HEK293 (cell line): ENCODE data around the gene SUFU.
A peak's percentile ranks its signal among the peaks of the same experiment; 100 is the strongest.

Source experiments
- CTCF ChIA-PET: fragments of 350-600 bp; formaldehyde crosslinking; extraction: SDS; loops from one replicate; lab custom pipeline; 2021; ENCODE audit warnings: antibody characterized with exemption; lab: Yijun Ruan, JAX
- POLR2A ChIA-PET: fragments of 300-600 bp; formaldehyde crosslinking; extraction: SDS; loops from one replicate; lab custom pipeline; 2020; ENCODE audit warnings: antibody characterized with exemption, inconsistent platforms; lab: Yijun Ruan, JAX
- H3K27ac ChIP-seq: fragments of 200-500 bp; sonication (Bioruptor generic); 2 replicates; pipeline ENCODE4 v1.5.1; 2014; ENCODE audit warnings: low read depth, low read length, control low read depth, inconsistent platforms; ENCODE audit errors: extremely low read depth
- H3K36me3 ChIP-seq, 2 experiments: fragments of 200-500 bp in 1 of 2; sonication (Bioruptor generic) in 1 of 2; 1 replicate in 1 of 2; 2 replicates in 1 of 2; pipeline ENCODE4 v1.5.1; 2014 to 2017; ENCODE audit warnings: inconsistent platforms in 2 of 2, low read length in 2 of 2; ENCODE audit not compliant: control insufficient read depth in 2 of 2, insufficient read depth in 1 of 2
- H3K4me1 ChIP-seq: fragments of 200-500 bp; sonication (Bioruptor generic); 2 replicates; pipeline ENCODE4 v1.5.1; 2014; ENCODE audit warnings: mild to moderate bottlenecking, low read length, inconsistent platforms; ENCODE audit not compliant: control insufficient read depth, insufficient read depth
- H3K4me3 ChIP-seq: 2 replicates; pipeline ENCODE4 v1.5.1; 2011; ENCODE audit warnings: low read depth, mild to moderate bottlenecking, control low read depth, low read length, moderate library complexity
- H3K9me3 ChIP-seq: fragments of 200-500 bp; sonication (Bioruptor generic); 2 replicates; pipeline ENCODE4 v1.5.1; 2014; ENCODE audit warnings: low read depth, low read length, inconsistent platforms; ENCODE audit not compliant: control insufficient read depth, insufficient read depth
- CTCF ChIP-seq: fragments of 450-650 bp; formaldehyde crosslinking; IDR thresholded peaks from 2 replicates; pipeline ENCODE4 v1.5.1; 2016; ENCODE audit warnings: missing biosample characterization, missing genetic modification characterization
- EGR2 ChIP-seq: fragments of 450-650 bp; formaldehyde crosslinking; IDR thresholded peaks from 2 replicates; pipeline ENCODE4 v1.5.1; 2016; ENCODE audit warnings: low read depth, missing biosample characterization, missing genetic modification characterization
- KLF1 ChIP-seq: fragments of 450-650 bp; formaldehyde crosslinking; IDR thresholded peaks from 2 replicates; pipeline ENCODE4 v1.5.1; 2016; ENCODE audit warnings: missing biosample characterization, missing genetic modification characterization
- OSR2 ChIP-seq: fragments of 450-650 bp; formaldehyde crosslinking; IDR thresholded peaks from 2 replicates; pipeline ENCODE4 v1.5.1; 2016; ENCODE audit warnings: missing biosample characterization, missing genetic modification characterization
- PRDM10 ChIP-seq: fragments of 450-650 bp; formaldehyde crosslinking; IDR thresholded peaks from 2 replicates; pipeline ENCODE4 v1.5.1; 2016; ENCODE audit warnings: missing biosample characterization, missing genetic modification characterization
- RBAK ChIP-seq: fragments of 450-650 bp; formaldehyde crosslinking; IDR thresholded peaks from 2 replicates; pipeline ENCODE4 v1.5.1; 2016; ENCODE audit warnings: missing biosample characterization, missing genetic modification characterization
- ZBTB17 ChIP-seq: fragments of 450-650 bp; formaldehyde crosslinking; IDR thresholded peaks from 2 replicates; pipeline ENCODE4 v1.5.1; 2016; ENCODE audit warnings: missing biosample characterization, missing genetic modification characterization
- ZBTB7A ChIP-seq: fragments of 450-650 bp; formaldehyde crosslinking; IDR thresholded peaks from 2 replicates; pipeline ENCODE4 v1.5.1; 2016; ENCODE audit warnings: low read depth, missing biosample characterization, missing genetic modification characterization
- ZIC2 ChIP-seq: fragments of 450-650 bp; formaldehyde crosslinking; IDR thresholded peaks from 2 replicates; pipeline ENCODE4 v1.5.1; 2016; ENCODE audit warnings: missing biosample characterization, missing genetic modification characterization
- ZNF184 ChIP-seq: fragments of 450-650 bp; IDR thresholded peaks from 2 replicates; pipeline ENCODE4 v1.5.1; 2018; ENCODE audit warnings: missing biosample characterization, mild to moderate bottlenecking, missing genetic modification characterization
- ZNF214 ChIP-seq: fragments of 450-650 bp; formaldehyde crosslinking; IDR thresholded peaks from 2 replicates; pipeline ENCODE4 v1.5.1; 2017; ENCODE audit warnings: missing biosample characterization, mild to moderate bottlenecking, missing genetic modification characterization, borderline replicate concordance
- ZNF274 ChIP-seq, 2 experiments: fragments of 200-500 bp in 1 of 2; fragments of 450-650 bp in 1 of 2; sonication (Bioruptor generic) in 1 of 2; formaldehyde crosslinking in 1 of 2; IDR thresholded peaks; 2 replicates each; pipeline versions ENCODE4 v1.5.1 to v1.6.1; 2014 to 2016; ENCODE audit warnings: borderline replicate concordance in 1 of 2, inconsistent platforms in 1 of 2, low read length in 1 of 2, missing biosample characterization in 1 of 2, missing genetic modification characterization in 1 of 2
- ZNF449 ChIP-seq: fragments of 450-650 bp; formaldehyde crosslinking; IDR thresholded peaks from 2 replicates; pipeline ENCODE4 v1.5.1; 2017; ENCODE audit warnings: missing biosample characterization, mild to moderate bottlenecking, missing genetic modification characterization, moderate library complexity
- ZNF48 ChIP-seq: fragments of 450-650 bp; formaldehyde crosslinking; IDR thresholded peaks from 2 replicates; pipeline ENCODE4 v1.5.1; 2016; ENCODE audit warnings: missing biosample characterization, missing genetic modification characterization
- ZNF518A ChIP-seq: fragments of 450-650 bp; formaldehyde crosslinking; conservative IDR thresholded peaks from 2 replicates; pipeline ENCODE4 v1.5.1; 2016; ENCODE audit warnings: low read depth, missing biosample characterization, missing genetic modification characterization
- ZNF610 ChIP-seq: fragments of 450-650 bp; formaldehyde crosslinking; IDR thresholded peaks from 2 replicates; pipeline ENCODE4 v1.5.1; 2016; ENCODE audit warnings: missing biosample characterization, missing genetic modification characterization, borderline replicate concordance
- ZNF624 ChIP-seq: fragments of 450-650 bp; formaldehyde crosslinking; IDR thresholded peaks from 2 replicates; pipeline ENCODE4 v1.5.1; 2017; ENCODE audit warnings: missing biosample characterization, missing genetic modification characterization
- ZNF664 ChIP-seq: fragments of 450-650 bp; formaldehyde crosslinking; IDR thresholded peaks from 2 replicates; pipeline ENCODE4 v1.5.1; 2016; ENCODE audit warnings: missing biosample characterization, missing genetic modification characterization
- ZNF777 ChIP-seq: fragments of 450-650 bp; formaldehyde crosslinking; IDR thresholded peaks from 2 replicates; pipeline ENCODE4 v1.5.1; 2017; ENCODE audit warnings: missing biosample characterization, missing genetic modification characterization, borderline replicate concordance
- ZNF843 ChIP-seq: fragments of 450-650 bp; formaldehyde crosslinking; IDR thresholded peaks from 2 replicates; pipeline ENCODE4 v1.5.1; 2016; ENCODE audit warnings: missing biosample characterization, missing genetic modification characterization
- ZXDB ChIP-seq: fragments of 450-650 bp; formaldehyde crosslinking; IDR thresholded peaks from 2 replicates; pipeline ENCODE4 v1.5.1; 2016; ENCODE audit warnings: missing biosample characterization, missing genetic modification characterization

Gene SUFU

GRCh38 chr10:102639537-102639936 lies 135.8 kb downstream of the SUFU start:
- no peak overlapping the region for H3K27ac ChIP-seq
- no peaks in the 10 kb centered on the region for H3K9me3 ChIP-seq
- no peak for TF ChIP-seq ZNF274 (IDR thresholded peaks at IDR 0.05; ENCODE audit: low read length)
- no peak for TF ChIP-seq ZNF274 (tag by site-specific recombination; IDR thresholded peaks at IDR 0.05; ENCODE audit: borderline replicate concordance)
- 0 out of 2 replicates have a peak, but pooled peaks have one; percentile 14 for TF ChIP-seq ZIC2
- TF ChIP-seq ZBTB17 (tag by site-specific recombination), result peak; percentile 24; the same call in 1 of the 2 replicates
- ChIA-PET CTCF (interaction anchor here (0.8 kb wide), 1 partner anchor 25 kb away, joined by 3 read pairs; no protein-coding TSS in a partner anchor), POLR2A (no interaction called here)
- no peak overlapping the region for H3K4me3 ChIP-seq
- peaks cover 3% of the 10 kb centered on the region; the same call in 1 of the 2 replicates for H3K4me1 ChIP-seq
- H3K36me3 ChIP-seq, result no peaks in the 10 kb centered on the region

- peak overlapping the region; percentile 30 for H3K27ac ChIP-seq
- peaks cover 3% of the 10 kb centered on the region; the same call in 1 of the 2 replicates for H3K4me1 ChIP-seq
- no peak for TF ChIP-seq ZNF610 (tag by site-specific recombination)
- TF ChIP-seq ZNF214, result no peak
- no peak for TF ChIP-seq ZNF274 (IDR thresholded peaks at IDR 0.05; ENCODE audit: low read length)
- no peak for TF ChIP-seq ZNF274 (tag by site-specific recombination; IDR thresholded peaks at IDR 0.05; ENCODE audit: borderline replicate concordance)
- no peak for TF ChIP-seq PRDM10 (tag by site-specific recombination)
- no peak for TF ChIP-seq ZNF777 (tag by site-specific recombination)
- no peak for TF ChIP-seq EGR2 (tag by site-specific recombination)
- no peak for TF ChIP-seq CTCF (tag by site-specific recombination)
- TF ChIP-seq ZNF184, result no peak
- TF ChIP-seq ZNF624, result no peak
- no peak for TF ChIP-seq ZNF664 (tag by site-specific recombination)
- no peak for TF ChIP-seq ZBTB7A (tag by site-specific recombination)
- no peak for TF ChIP-seq KLF1
- no peak for TF ChIP-seq OSR2 (tag by site-specific recombination)
- TF ChIP-seq ZNF449 (tag by site-specific recombination), result no peak
- TF ChIP-seq RBAK (tag by site-specific recombination), result no peak
- no peak for TF ChIP-seq ZXDB (tag by site-specific recombination)
- TF ChIP-seq ZNF843 (tag by site-specific recombination), result no peak
- TF ChIP-seq ZNF518A, result no peak
- TF ChIP-seq ZNF48 (tag by site-specific recombination), result no peak
- no peak overlapping the region; the same call in 1 of the 2 replicates for H3K4me3 ChIP-seq
- ChIA-PET POLR2A (interaction anchor here (0.6 to 2.1 kb wide), 11 partner anchors 9 to 719 kb away, joined by 3 to 18 read pairs (median 3); partner anchors contain the start of genes ARL3, SFXN2 and SUFU), CTCF (no interaction called here)
- no peaks in the 10 kb centered on the region for H3K9me3 ChIP-seq
- no peaks in the 10 kb centered on the region for H3K36me3 ChIP-seq
These were observed 137.6 kb downstream of the SUFU start for GRCh38 chr10:102641402-102641801.
